C4-2B (cell line): ENCODE measurements around the gene MSL2.
A peak's percentile ranks its signal among the peaks of the same experiment; 100 is the strongest.
"Not testable (repeated sequence)": the region's sequence is repeated elsewhere in the genome, so short reads cannot be mapped to it uniquely, and the experiment has no call there.

Experiments used
- H3K27ac ChIP-seq: fragments of 450-650 bp; 2 replicates; pipeline ENCODE4 v1.5.1; 2017
- CTCF ChIP-seq: fragments of 450-650 bp; conservative IDR thresholded peaks from 2 replicates; pipeline ENCODE4 v1.5.1; 2017; ENCODE audit warnings: mild to moderate bottlenecking
- ZFX ChIP-seq: fragments of 450-650 bp; IDR thresholded peaks from 2 replicates; pipeline ENCODE4 v1.6.1; 2017

The MSL2 gene

GRCh38 chr3:136232413-136232812 lies 36.3 kb upstream of the MSL2 start:
- no peak for TF ChIP-seq ZFX
- TF ChIP-seq CTCF, result no peak
- peak overlapping the region; percentile 44 for H3K27ac ChIP-seq

- not testable (repeated sequence) for H3K27ac ChIP-seq
Measured at GRCh38 chr3:136222746-136223145, 26.6 kb upstream of the MSL2 start.

GRCh38 chr3:136211547-136211946 lies 15.4 kb upstream of the MSL2 start:
- no peak overlapping the region for H3K27ac ChIP-seq
- TF ChIP-seq ZFX, result no peak
- no peak for TF ChIP-seq CTCF

- no peak for TF ChIP-seq CTCF
- TF ChIP-seq ZFX, result no peak
- no peak overlapping the region for H3K27ac ChIP-seq
Measured at GRCh38 chr3:136209921-136210320, 13.8 kb upstream of the MSL2 start.

- no peak for TF ChIP-seq ZFX
- no peak for TF ChIP-seq CTCF
Measured at GRCh38 chr3:136207489-136208115, 11.5 kb upstream of the MSL2 start.

GRCh38 chr3:136199219-136199618 lies 3.1 kb upstream of the MSL2 start:
- H3K27ac ChIP-seq, result not testable (repeated sequence)

More at GRCh38 chr3:136207489-136208115, 11.5 kb upstream of the MSL2 start:
- no peak overlapping the region for H3K27ac ChIP-seq

- H3K27ac ChIP-seq, result not testable (repeated sequence)
Measured at GRCh38 chr3:136198462-136199078, 2.4 kb upstream of the MSL2 start.

GRCh38 chr3:136197159-136197793 lies 1.1 kb upstream of the MSL2 start:
- peak overlapping the region; percentile 94 for H3K27ac ChIP-seq
- TF ChIP-seq CTCF (no peak), ZFX (peak; percentile 79)
